ENCODE results near the gene MAPK6. TPM values are rescaled to one million over a fixed set of nuclear protein-coding genes. Genes with fewer than 3 reads are reported as not detected.
"Not testable (repeated sequence)": the region's sequence is repeated elsewhere in the genome, so short reads cannot be mapped to it uniquely, and the experiment has no call there.

The MAPK6 gene
- total and polyA plus RNA-seq, 4 donors = 5.6 to 27.1 (median 16.9) TPM

GRCh38 chr15:52050416-52050815 lies 31.4 kb downstream of the MAPK6 start:
- WGBS, 2 donors = 98 to 100% methylated on average over 1 of the region's 1 CpG
- H3K27ac ChIP-seq (ENCODE audit: low read depth in 1 of 2, low read length in 2 of 2) = no peak overlapping the region
- intact Hi-C loops (cut with DNase I) = no loop called here
- DNase-seq (no peak), ATAC-seq (ENCODE audit: low FRiP score) (no peak)
- no peaks in the 10 kb centered on the region for H3K27me3 ChIP-seq (ENCODE audit: control insufficient read depth in 1 of 2, insufficient read depth in 2 of 2, low read length in 1 of 2)
- no peaks in the 10 kb centered on the region for H3K9me3 ChIP-seq (ENCODE audit: control insufficient read depth, low read length)
- H3K4me3 ChIP-seq (ENCODE audit: low read length in 2 of 2) = no peak overlapping the region
- H3K4me1 ChIP-seq (ENCODE audit: control insufficient read depth in 1 of 2, insufficient read depth in 2 of 2, low read length in 2 of 2) = no peaks in the 10 kb centered on the region
- peaks cover 0 to 2% of the 10 kb centered on the region in 2 donors for H3K36me3 ChIP-seq (ENCODE audit: control insufficient read depth in 1 of 2, insufficient read depth in 2 of 2, low read length in 1 of 2)

- Histone ChIP-seq H3K36me3 (ENCODE audit: control insufficient read depth in 1 of 2, insufficient read depth in 2 of 2, low read length in 1 of 2) (peaks cover 0 to 2% of the 10 kb centered on the region in 2 donors), H3K4me1 (ENCODE audit: control insufficient read depth in 1 of 2, insufficient read depth in 2 of 2, low read length in 2 of 2) (no peaks in the 10 kb centered on the region), H3K27ac (ENCODE audit: low read depth in 1 of 2, low read length in 2 of 2) (no peak overlapping the region), H3K4me3 (ENCODE audit: low read length in 2 of 2) (no peak overlapping the region), H3K27me3 (ENCODE audit: control insufficient read depth in 1 of 2, insufficient read depth in 2 of 2, low read length in 1 of 2) (no peaks in the 10 kb centered on the region), H3K9me3 (ENCODE audit: control insufficient read depth, low read length) (no peaks in the 10 kb centered on the region)
- intact Hi-C loops (cut with DNase I) = no loop called here
- no peak for DNase-seq
- ATAC-seq (ENCODE audit: low FRiP score) = no peak
- WGBS, 2 donors = 94 to 97% methylated on average over 4 of the region's 4 CpGs
Observed at GRCh38 chr15:52052066-52052935, 33.3 kb downstream of the MAPK6 start.

- intact Hi-C loops (cut with DNase I) = no loop called here
- Histone ChIP-seq H3K27me3 (ENCODE audit: control insufficient read depth in 1 of 2, insufficient read depth in 2 of 2, low read length in 1 of 2) (no peaks in the 10 kb centered on the region), H3K4me3 (ENCODE audit: low read length in 2 of 2) (no peak overlapping the region), H3K9me3 (ENCODE audit: control insufficient read depth, low read length) (no peaks in the 10 kb centered on the region), H3K4me1 (ENCODE audit: control insufficient read depth in 1 of 2, insufficient read depth in 2 of 2, low read length in 2 of 2) (no peaks in the 10 kb centered on the region), H3K36me3 (ENCODE audit: control insufficient read depth in 1 of 2, insufficient read depth in 2 of 2, low read length in 1 of 2) (peaks cover 5 to 8% of the 10 kb centered on the region in 2 donors), H3K27ac (ENCODE audit: low read depth in 1 of 2, low read length in 2 of 2) (no peak overlapping the region)
- ATAC-seq (ENCODE audit: low FRiP score) (no peak), DNase-seq (no peak)
- 95 to 97% methylated on average over 4 of the region's 4 CpGs for WGBS, 2 donors
Observed at GRCh38 chr15:52054381-52054780, 35.4 kb downstream of the MAPK6 start.

- not testable (repeated sequence) for H3K36me3 ChIP-seq (ENCODE audit: control insufficient read depth in 1 of 2, insufficient read depth in 2 of 2, low read length in 1 of 2)
- WGBS, 2 donors = 94 to 95% methylated on average over 7 of the region's 7 CpGs
Observed at GRCh38 chr15:52054858-52055257, 35.8 kb downstream of the MAPK6 start.

GRCh38 chr15:52056001-52056400 lies 37.0 kb downstream of the MAPK6 start:
- Histone ChIP-seq H3K9me3 (ENCODE audit: control insufficient read depth, low read length) (no peaks in the 10 kb centered on the region), H3K27ac (ENCODE audit: low read depth in 1 of 2, low read length in 2 of 2) (no peak overlapping the region), H3K4me1 (ENCODE audit: control insufficient read depth in 1 of 2, insufficient read depth in 2 of 2, low read length in 2 of 2) (no peaks in the 10 kb centered on the region), H3K36me3 (ENCODE audit: control insufficient read depth in 1 of 2, insufficient read depth in 2 of 2, low read length in 1 of 2) (peaks cover 6 to 13% of the 10 kb centered on the region in 2 donors), H3K27me3 (ENCODE audit: control insufficient read depth in 1 of 2, insufficient read depth in 2 of 2, low read length in 1 of 2) (no peaks in the 10 kb centered on the region), H3K4me3 (ENCODE audit: low read length in 2 of 2) (no peak overlapping the region)
- intact Hi-C loops (cut with DNase I) = no loop called here
- DNase-seq = no peak
- 94 to 100% methylated on average over 1 of the region's 1 CpG for WGBS, 2 donors
- ATAC-seq (ENCODE audit: low FRiP score) = no peak

More at GRCh38 chr15:52054858-52055257, 35.8 kb downstream of the MAPK6 start:
- H3K4me1 ChIP-seq (ENCODE audit: control insufficient read depth in 1 of 2, insufficient read depth in 2 of 2, low read length in 2 of 2); H3K4me3 ChIP-seq (ENCODE audit: low read length in 2 of 2); H3K9me3 ChIP-seq (ENCODE audit: control insufficient read depth, low read length); H3K27me3 ChIP-seq (ENCODE audit: control insufficient read depth in 1 of 2, insufficient read depth in 2 of 2, low read length in 1 of 2); ATAC-seq (ENCODE audit: low FRiP score); intact Hi-C loops (cut with DNase I); DNase-seq; H3K27ac ChIP-seq (ENCODE audit: low read depth in 1 of 2, low read length in 2 of 2): not testable (repeated sequence)

- H3K27me3 ChIP-seq (ENCODE audit: control insufficient read depth in 1 of 2, insufficient read depth in 2 of 2, low read length in 1 of 2) = no peaks in the 10 kb centered on the region
- H3K36me3 ChIP-seq (ENCODE audit: control insufficient read depth in 1 of 2, insufficient read depth in 2 of 2, low read length in 1 of 2) = peaks cover 6 to 13% of the 10 kb centered on the region in 2 donors
- ATAC-seq (ENCODE audit: low FRiP score) (no peak), DNase-seq (no peak)
- H3K4me1 ChIP-seq (ENCODE audit: control insufficient read depth in 1 of 2, insufficient read depth in 2 of 2, low read length in 2 of 2) = no peaks in the 10 kb centered on the region
- no peak overlapping the region for H3K27ac ChIP-seq (ENCODE audit: low read depth in 1 of 2, low read length in 2 of 2)
- H3K9me3 ChIP-seq (ENCODE audit: control insufficient read depth, low read length) = no peaks in the 10 kb centered on the region
- 88 to 94% methylated on average over 3 of the region's 3 CpGs for whole genome bisulfite sequencing, 2 donors
- H3K4me3 ChIP-seq (ENCODE audit: low read length in 2 of 2) = no peak overlapping the region
- intact Hi-C loops (cut with DNase I) = no loop called here
Observed at GRCh38 chr15:52056496-52056895, 37.5 kb downstream of the MAPK6 start.

- H3K9me3 ChIP-seq (ENCODE audit: control insufficient read depth, low read length) = no peaks in the 10 kb centered on the region
- no peaks in the 10 kb centered on the region for H3K27me3 ChIP-seq (ENCODE audit: control insufficient read depth in 1 of 2, insufficient read depth in 2 of 2, low read length in 1 of 2)
- peaks cover 6 to 10% of the 10 kb centered on the region in 2 donors for H3K36me3 ChIP-seq (ENCODE audit: control insufficient read depth in 1 of 2, insufficient read depth in 2 of 2, low read length in 1 of 2)
- DNase-seq (no peak), ATAC-seq (ENCODE audit: low FRiP score) (no peak)
- H3K4me1 ChIP-seq (ENCODE audit: control insufficient read depth in 1 of 2, insufficient read depth in 2 of 2, low read length in 2 of 2) = no peaks in the 10 kb centered on the region
- intact Hi-C loops (cut with DNase I) = no loop called here
- no peak overlapping the region for H3K27ac ChIP-seq (ENCODE audit: low read depth in 1 of 2, low read length in 2 of 2)
- H3K4me3 ChIP-seq (ENCODE audit: low read length in 2 of 2) = no peak overlapping the region
Observed at GRCh38 chr15:52057996-52058395, 39.0 kb downstream of the MAPK6 start.

- H3K36me3 ChIP-seq (ENCODE audit: control insufficient read depth in 1 of 2, insufficient read depth in 2 of 2, low read length in 1 of 2) = peaks cover 6 to 15% of the 10 kb centered on the region in 2 donors
- no peaks in the 10 kb centered on the region for H3K9me3 ChIP-seq (ENCODE audit: control insufficient read depth, low read length)
- intact Hi-C loops (cut with DNase I) = no loop called here
- WGBS, 2 donors = 82 to 90% methylated on average over 1 of the region's 1 CpG
- H3K27ac ChIP-seq (ENCODE audit: low read depth in 1 of 2, low read length in 2 of 2) = no peak overlapping the region
- H3K4me1 ChIP-seq (ENCODE audit: control insufficient read depth in 1 of 2, insufficient read depth in 2 of 2, low read length in 2 of 2) = no peaks in the 10 kb centered on the region
- H3K4me3 ChIP-seq (ENCODE audit: low read length in 2 of 2) = no peak overlapping the region
- DNase-seq = no peak
- H3K27me3 ChIP-seq (ENCODE audit: control insufficient read depth in 1 of 2, insufficient read depth in 2 of 2, low read length in 1 of 2) = no peaks in the 10 kb centered on the region
- ATAC-seq (ENCODE audit: low FRiP score) = no peak
Observed at GRCh38 chr15:52060501-52060900, 41.5 kb downstream of the MAPK6 start.

All from aorta (tissue), 5 donors.